ENCODE measurements around the gene MICALL1. TPM values are rescaled to one million over a fixed set of nuclear protein-coding genes. Genes with fewer than 3 reads are reported as not detected.

MICALL1 gene
- total and polyA plus RNA-seq, 2 of the 4 experiments (the other 2 are of a cell fraction), result 12.4 to 22.3 TPM

DNA sequence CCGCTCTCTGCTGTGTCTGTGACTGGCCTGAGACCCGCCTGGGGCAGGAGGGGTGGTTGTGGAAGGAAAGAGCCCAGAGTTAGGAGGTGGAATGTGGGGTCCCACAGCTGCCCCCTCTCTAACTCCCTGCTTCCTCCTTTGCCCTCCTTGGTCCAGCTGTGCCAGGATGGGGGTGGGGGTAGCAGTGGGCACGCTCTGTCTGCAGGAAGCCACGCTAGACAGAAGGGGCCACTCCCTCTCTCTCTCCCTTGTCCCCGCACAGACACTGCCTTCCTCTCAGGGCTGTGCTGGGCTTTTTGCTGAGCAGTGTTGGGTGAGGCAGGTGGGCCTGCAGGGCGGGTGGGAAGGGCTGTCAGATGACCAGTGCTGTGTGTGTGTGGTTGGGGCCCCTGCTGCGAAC is 80.3 kb downstream of the MICALL1 start:
- ATAC-seq (ENCODE audit: low read depth), result no peak
- Histone ChIP-seq H4K5ac (ENCODE audit: low read depth, low read length) (no peak overlapping the region), H2BK20ac (ENCODE audit: low read depth, low read length) (no peak overlapping the region), H3K9ac (ENCODE audit: low read depth, low read length) (no peak overlapping the region), H2BK5ac (ENCODE audit: low read depth, low read length, poor library complexity, severe bottlenecking) (no peak overlapping the region), H3K36me3 (ENCODE audit: control insufficient read depth, insufficient read depth, low read length) (no peaks in the 10 kb centered on the region), H3K4me3 (ENCODE audit: insufficient read depth, low read depth, low read length) (no peak overlapping the region), H3K9me3 (ENCODE audit: control insufficient read depth, insufficient read depth, low read length) (no peaks in the 10 kb centered on the region), H3K27ac (ENCODE audit: insufficient read depth, low read length) (no peak overlapping the region), H3K4me2 (ENCODE audit: low read depth, low read length) (no peak overlapping the region), H2BK15ac (ENCODE audit: low read depth, low read length) (no peak overlapping the region), H3K18ac (ENCODE audit: low read depth, low read length) (no peak overlapping the region), H3K56ac (ENCODE audit: extremely low read depth, insufficient read depth, low read length) (no peak overlapping the region), H3K27me3 (ENCODE audit: control insufficient read depth, insufficient read depth, low read length) (no peaks in the 10 kb centered on the region), H3K4ac (ENCODE audit: low read depth, low read length) (no peak overlapping the region), H4K8ac (ENCODE audit: low read depth in 2 of 2, low read length in 2 of 2) (no peak overlapping the region), H2AFZ (replicated peaks; ENCODE audit: low read length, poor library complexity) (no peak overlapping the region), H2AK5ac (ENCODE audit: low read depth, low read length) (no peak overlapping the region), H3K23ac (ENCODE audit: low read depth, low read length) (no peak overlapping the region), H2BK120ac (ENCODE audit: low read depth, low read length) (no peak overlapping the region), H3K14ac (replicated peaks; ENCODE audit: low read depth, low read length) (no peak overlapping the region), H4K91ac (ENCODE audit: insufficient read depth, low read depth, low read length) (no peak overlapping the region), H3K9me1 (ENCODE audit: insufficient read depth, low read length) (no peaks in the 10 kb centered on the region), H3K79me1 (ENCODE audit: low read depth in 1 of 2, low read length in 2 of 2) (no peaks in the 10 kb centered on the region), H4K20me1 (ENCODE audit: insufficient read depth, low read length) (no peaks in the 10 kb centered on the region), H2AK9ac (replicated peaks; ENCODE audit: low read depth, low read length, poor library complexity) (no peak overlapping the region), H3K4me1 (ENCODE audit: control insufficient read depth, insufficient read depth, low read length) (no peaks in the 10 kb centered on the region)
- CTCF ChIA-PET, result no interaction called here
- POLR2A ChIA-PET (ENCODE audit: unreplicated experiment), result no interaction called here
- dilution Hi-C loops (cut with HindIII; ENCODE audit: low sequenced_read_pairs, unreplicated experiment), result no loop called here
- no CpG with 5 or more reads among the region's 7 CpGs for WGBS, 2 experiments (ENCODE audit: extremely low coverage in 2 of 2, insufficient read length in 1 of 2)
- DNase-seq, result no peak
- intact Hi-C loops (cut with micrococcal nuclease), result no loop called here
- no peak for TF ChIP-seq MAZ (IDR thresholded peaks at IDR 0.05; ENCODE audit: borderline replicate concordance, low read depth, low read length)
- TF ChIP-seq RCOR1 (IDR thresholded peaks at IDR 0.05; ENCODE audit: insufficient replicate concordance, low read length), result no peak
- TF ChIP-seq, protein P1, sequence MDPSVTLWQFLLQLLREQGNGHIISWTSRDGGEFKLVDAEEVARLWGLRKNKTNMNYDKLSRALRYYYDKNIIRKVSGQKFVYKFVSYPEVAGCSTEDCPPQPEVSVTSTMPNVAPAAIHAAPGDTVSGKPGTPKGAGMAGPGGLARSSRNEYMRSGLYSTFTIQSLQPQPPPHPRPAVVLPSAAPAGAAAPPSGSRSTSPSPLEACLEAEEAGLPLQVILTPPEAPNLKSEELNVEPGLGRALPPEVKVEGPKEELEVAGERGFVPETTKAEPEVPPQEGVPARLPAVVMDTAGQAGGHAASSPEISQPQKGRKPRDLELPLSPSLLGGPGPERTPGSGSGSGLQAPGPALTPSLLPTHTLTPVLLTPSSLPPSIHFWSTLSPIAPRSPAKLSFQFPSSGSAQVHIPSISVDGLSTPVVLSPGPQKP (IDR thresholded peaks at IDR 0.05; ENCODE audit: borderline replicate concordance, low read depth, low read length), result no peak
- no peak for TF ChIP-seq SMC3 (IDR thresholded peaks at IDR 0.05; ENCODE audit: low read depth, low read length)
- TF ChIP-seq NFE2L2 (IDR thresholded peaks at IDR 0.05; ENCODE audit: low read depth, low read length), result no peak
- no peak for TF ChIP-seq BHLHE40 (IDR thresholded peaks at IDR 0.05; ENCODE audit: low read depth, low read length)
- no peak for TF ChIP-seq MXI1 (IDR thresholded peaks at IDR 0.05; ENCODE audit: borderline replicate concordance, low read depth, low read length)
- no peak for TF ChIP-seq RFX5 (IDR thresholded peaks at IDR 0.05; ENCODE audit: low read depth, low read length)
- no peak for TF ChIP-seq RAD21 (IDR thresholded peaks at IDR 0.05; ENCODE audit: low read length)
- no peak for TF ChIP-seq CHD1 (IDR thresholded peaks at IDR 0.05; ENCODE audit: low read depth, low read length)
- no TSS peak for BruUV-seq (replicated peaks)
- in situ Hi-C loops (cut with MboI; ENCODE audit: low sequenced_read_pairs), result no loop called here
